Karpas-422 (cell line): ENCODE data around the gene ZCCHC24. TPM values are rescaled to one million over a fixed set of nuclear protein-coding genes. Genes with fewer than 3 reads are reported as not detected.
A peak's percentile ranks its signal among the peaks of the same experiment; 100 is the strongest.

Experiments used
- DNase-seq: peaks from one replicate; pipeline ENCODE4 v3.0.0-alpha.2; 2015
- H2AFZ ChIP-seq: fragments of 200-600 bp; sonication (generic); 2 replicates; pipeline ENCODE4 v1.6.1; 2014; ENCODE audit warnings: antibody characterized with exemption, low read length, mixed read lengths
- H3K27ac ChIP-seq: fragments of 200-600 bp; sonication (generic); 2 replicates; pipeline ENCODE4 v1.5.1; 2014; ENCODE audit warnings: mild to moderate bottlenecking, low read length, moderate library complexity
- H3K27me3 ChIP-seq: fragments of 200-600 bp; sonication (generic); 2 replicates; pipeline ENCODE4 v1.6.1; 2014; ENCODE audit warnings: low read length, mixed read lengths
- H3K36me3 ChIP-seq: fragments of 200-600 bp; sonication (generic); 2 replicates; pipeline ENCODE4 v1.6.1; 2014; ENCODE audit warnings: low read length, mixed read lengths; ENCODE audit not compliant: insufficient read depth
- H3K4me1 ChIP-seq: fragments of 200-600 bp; sonication (generic); 2 replicates; pipeline ENCODE4 v1.6.1; 2014; ENCODE audit warnings: mild to moderate bottlenecking, low read length, mixed read lengths
- H3K4me2 ChIP-seq: fragments of 200-600 bp; sonication (generic); 2 replicates; pipeline ENCODE4 v1.6.1; 2014; ENCODE audit warnings: low read length, low read depth, mild to moderate bottlenecking; ENCODE audit not compliant: poor library complexity, severe bottlenecking
- H3K4me3 ChIP-seq: fragments of 200-600 bp; sonication (generic); 2 replicates; pipeline ENCODE4 v1.5.1; 2014; ENCODE audit warnings: mild to moderate bottlenecking, antibody characterized with exemption, low read length, mixed read lengths
- H3K79me2 ChIP-seq: fragments of 200-600 bp; sonication (generic); 2 replicates; pipeline ENCODE4 v1.6.1; 2014; ENCODE audit warnings: mild to moderate bottlenecking, low read length, mixed read lengths
- H3K9ac ChIP-seq: fragments of 200-600 bp; sonication (generic); 2 replicates; pipeline ENCODE4 v1.6.0; 2014; ENCODE audit warnings: low read length
- H3K9me2 ChIP-seq: fragments of 200-600 bp; sonication (generic), shearing (Covaris generic); replicated peaks from 2 replicates; pipeline ENCODE4 v1.6.0; 2014; ENCODE audit warnings: mild to moderate bottlenecking, low read length, moderate library complexity; ENCODE audit not compliant: insufficient read depth
- H3K9me3 ChIP-seq: fragments of 300-700, 200-600 bp; sonication (generic); 2 replicates; pipeline ENCODE4 v1.6.1; 2014; ENCODE audit warnings: low read length, mixed read lengths
- H4K20me1 ChIP-seq: fragments of 200-600 bp; sonication (generic); 2 replicates; pipeline ENCODE4 v1.6.1; 2014; ENCODE audit warnings: mild to moderate bottlenecking, antibody characterized with exemption, low read length, low read depth; ENCODE audit not compliant: insufficient read depth
- total RNA-seq: library from RNA; depleted of rRNA; stranded (reverse); fragments of >200 nt; shearing (Covaris generic); gene quantifications from 2 replicates; pipeline ENCODE4 v1.2.3, GENCODE V29; 2014; ENCODE audit warnings: low replicate concordance; rRNA removed

The ZCCHC24 gene
- total RNA-seq: 0.60 and 0.61 TPM in 2 replicates

- H3K4me1 ChIP-seq: peaks cover 18% of the 10 kb centered on the region
- H4K20me1 ChIP-seq: no peaks in the 10 kb centered on the region
- H3K4me3 ChIP-seq: peak within 1 kb of the TSS; percentile 60; the same call in 1 of the 2 replicates
- H3K36me3 ChIP-seq: no peaks in the 10 kb centered on the region
- peak within 1 kb of the TSS; percentile 16; the same call in 1 of the 2 replicates for H2AFZ ChIP-seq
- H3K9me3 ChIP-seq: no peaks in the 10 kb centered on the region
- DNase-seq: peak; percentile 98
- H3K27me3 ChIP-seq: no peaks in the 10 kb centered on the region
- no peaks in the 10 kb centered on the region for H3K9me2 ChIP-seq
- H3K9ac ChIP-seq: peak within 1 kb of the TSS; percentile 52
- no peaks in the 10 kb centered on the region for H3K79me2 ChIP-seq
- H3K27ac ChIP-seq: no peak within 1 kb of the TSS
- H3K4me2 ChIP-seq: peak within 1 kb of the TSS; percentile 82
These were observed at the start of gene ZCCHC24 for GRCh38 chr10:79445161-79445976. Gene ZCCHC24 (minus strand): TSS chr10:79445624. CDS start chr10:79445440, 184 bp downstream.

- Histone ChIP-seq H3K9ac (no peak overlapping the region), H3K9me3 (no peaks in the 10 kb centered on the region), H3K4me3 (no peak overlapping the region), H2AFZ (no peak overlapping the region), H3K4me2 (no peak overlapping the region), H4K20me1 (no peaks in the 10 kb centered on the region), H3K27ac (no peak overlapping the region), H3K79me2 (no peaks in the 10 kb centered on the region), H3K4me1 (peaks cover 3% of the 10 kb centered on the region), H3K27me3 (no peaks in the 10 kb centered on the region), H3K9me2 (no peaks in the 10 kb centered on the region), H3K36me3 (no peaks in the 10 kb centered on the region)
- no peak for DNase-seq
These were observed 48.4 kb upstream of the ZCCHC24 start for GRCh38 chr10:79493806-79494205.

DNA sequence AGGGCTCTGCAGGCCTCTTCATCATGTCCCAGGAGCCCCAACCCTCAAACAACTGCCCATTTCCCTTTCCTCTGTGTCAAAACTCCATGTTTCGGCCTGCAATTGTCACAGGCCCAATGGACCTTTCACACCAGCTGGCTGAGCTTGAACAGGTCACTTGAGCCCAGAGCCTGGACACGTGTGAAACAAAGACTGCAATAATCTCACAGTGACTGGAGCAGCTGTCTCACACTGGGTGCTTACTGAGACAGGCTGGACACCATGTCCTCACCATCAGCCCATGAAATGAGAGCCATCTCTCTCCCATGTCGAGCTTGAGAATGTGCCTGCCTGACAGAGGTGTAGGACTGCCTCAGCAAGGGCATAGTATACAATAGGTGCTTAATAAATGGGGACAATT lies 47.4 kb upstream of the ZCCHC24 start:
- Histone ChIP-seq H3K36me3 (no peaks in the 10 kb centered on the region), H3K27me3 (no peaks in the 10 kb centered on the region), H3K9ac (no peak overlapping the region), H4K20me1 (no peaks in the 10 kb centered on the region; the same call in 1 of the 2 replicates), H2AFZ (no peak overlapping the region), H3K4me2 (no peak overlapping the region), H3K9me2 (no peaks in the 10 kb centered on the region), H3K4me3 (no peak overlapping the region), H3K79me2 (no peaks in the 10 kb centered on the region), H3K4me1 (peaks cover 8% of the 10 kb centered on the region), H3K9me3 (no peaks in the 10 kb centered on the region), H3K27ac (no peak overlapping the region)
- DNase-seq: no peak

GRCh38 chr10:79492256-79492655 lies 46.8 kb upstream of the ZCCHC24 start:
- H3K4me1 ChIP-seq: peaks cover 8% of the 10 kb centered on the region
- no peak overlapping the region for H3K27ac ChIP-seq
- no peaks in the 10 kb centered on the region for H3K79me2 ChIP-seq
- no peaks in the 10 kb centered on the region for H3K36me3 ChIP-seq
- no peak overlapping the region for H3K4me3 ChIP-seq
- no peak overlapping the region for H3K4me2 ChIP-seq
- no peaks in the 10 kb centered on the region; the same call in 1 of the 2 replicates for H4K20me1 ChIP-seq
- no peak for DNase-seq
- H3K9me2 ChIP-seq: no peaks in the 10 kb centered on the region
- no peak overlapping the region for H3K9ac ChIP-seq
- H3K9me3 ChIP-seq: no peaks in the 10 kb centered on the region
- no peak overlapping the region for H2AFZ ChIP-seq
- no peaks in the 10 kb centered on the region for H3K27me3 ChIP-seq

- no peak overlapping the region for H2AFZ ChIP-seq
- no peaks in the 10 kb centered on the region for H3K36me3 ChIP-seq
These were observed 45.9 kb upstream of the ZCCHC24 start for GRCh38 chr10:79491143-79491835.

DNA sequence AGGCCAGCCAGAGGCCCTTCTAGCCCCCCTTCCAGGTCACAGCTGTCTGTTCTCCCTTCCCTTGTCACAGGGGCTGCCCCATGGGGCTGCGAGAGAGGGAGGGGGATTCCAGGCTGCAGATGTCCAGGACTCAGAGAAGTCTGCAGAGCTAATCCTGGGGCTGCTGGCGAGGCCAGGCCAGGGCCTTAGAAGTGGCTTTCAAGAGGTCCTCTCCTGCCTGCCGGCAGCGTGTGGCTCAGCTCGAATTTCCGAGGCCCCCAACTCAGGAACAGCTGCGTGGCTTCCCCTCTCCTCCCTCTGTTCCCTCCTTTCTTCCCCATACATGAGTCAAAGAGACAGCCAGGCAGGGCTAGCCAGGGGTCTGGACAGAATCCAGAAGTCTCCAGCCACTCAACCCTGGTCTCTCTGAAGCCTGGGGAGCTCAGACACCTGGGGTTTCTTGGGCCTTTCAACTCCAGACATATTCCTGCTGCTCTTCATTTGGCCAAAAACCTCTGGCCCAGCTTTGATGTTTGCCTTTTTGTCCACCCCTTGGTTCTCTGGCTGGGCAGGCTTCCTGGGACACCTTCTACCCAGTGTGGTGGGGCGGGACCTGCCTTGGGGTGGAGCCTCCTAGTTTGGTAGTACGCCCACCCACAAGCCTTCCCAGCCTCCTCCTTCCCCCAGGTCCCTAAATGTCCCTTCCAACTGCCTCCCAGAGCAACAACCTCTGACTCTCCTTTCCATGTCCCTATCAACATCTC lies 45.1 kb upstream of the ZCCHC24 start:
- H3K4me3 ChIP-seq: no peak overlapping the region
- no peak for DNase-seq
- no peaks in the 10 kb centered on the region for H3K9me3 ChIP-seq
- peaks cover 8% of the 10 kb centered on the region for H3K4me1 ChIP-seq
- H3K9ac ChIP-seq: no peak overlapping the region
- H4K20me1 ChIP-seq: no peaks in the 10 kb centered on the region; the same call in 1 of the 2 replicates
- H2AFZ ChIP-seq: no peak overlapping the region
- H3K36me3 ChIP-seq: no peaks in the 10 kb centered on the region
- H3K27ac ChIP-seq: no peak overlapping the region
- no peaks in the 10 kb centered on the region for H3K9me2 ChIP-seq
- H3K79me2 ChIP-seq: no peaks in the 10 kb centered on the region
- no peaks in the 10 kb centered on the region for H3K27me3 ChIP-seq
- no peak overlapping the region for H3K4me2 ChIP-seq

More at GRCh38 chr10:79491143-79491835, 45.9 kb upstream of the ZCCHC24 start:
- Histone ChIP-seq H3K9ac (no peak overlapping the region), H3K4me3 (no peak overlapping the region), H3K27ac (no peak overlapping the region), H3K4me1 (peaks cover 8% of the 10 kb centered on the region), H3K27me3 (no peaks in the 10 kb centered on the region), H4K20me1 (no peaks in the 10 kb centered on the region; the same call in 1 of the 2 replicates), H3K79me2 (no peaks in the 10 kb centered on the region), H3K9me3 (no peaks in the 10 kb centered on the region), H3K9me2 (no peaks in the 10 kb centered on the region), H3K4me2 (no peak overlapping the region)
- DNase-seq: peak; percentile 65

DNA sequence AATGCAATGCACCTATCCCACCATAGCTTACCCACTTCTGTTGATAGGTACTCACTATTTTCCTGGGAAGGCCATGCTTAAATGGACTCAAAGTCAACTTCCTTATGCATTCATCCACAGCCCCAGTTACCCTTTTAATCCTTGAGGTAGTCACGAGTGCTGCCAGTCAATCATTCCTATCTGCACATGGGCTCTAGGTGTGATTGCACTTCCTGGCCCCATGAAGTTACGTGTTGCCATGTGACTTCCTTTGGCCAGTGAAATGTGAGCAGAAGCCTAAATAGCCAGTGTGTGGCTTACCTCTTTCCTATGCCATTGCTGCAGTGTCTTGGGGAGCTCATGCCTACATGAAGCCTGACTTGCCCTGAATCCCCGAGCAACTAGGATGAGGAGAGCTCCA lies 43.4 kb upstream of the ZCCHC24 start:
- peak overlapping the region; percentile 25; the same call in 1 of the 2 replicates for H2AFZ ChIP-seq
- no peak overlapping the region for H3K27ac ChIP-seq
- H3K4me2 ChIP-seq: no peak overlapping the region

More for the DNA sequence above, 43.4 kb upstream of the ZCCHC24 start:
- peaks cover 8% of the 10 kb centered on the region for H3K4me1 ChIP-seq
- no peak overlapping the region for H3K9ac ChIP-seq
- H3K9me3 ChIP-seq: no peaks in the 10 kb centered on the region
- H3K27me3 ChIP-seq: no peaks in the 10 kb centered on the region
- no peak overlapping the region for H3K4me3 ChIP-seq
- H3K36me3 ChIP-seq: no peaks in the 10 kb centered on the region
- H3K79me2 ChIP-seq: no peaks in the 10 kb centered on the region
- DNase-seq: peak; percentile 66
- H4K20me1 ChIP-seq: no peaks in the 10 kb centered on the region; the same call in 1 of the 2 replicates
- H3K9me2 ChIP-seq: no peaks in the 10 kb centered on the region
